CD4-positive, alpha-beta T cell treated with Interleukin-2 at 100 ng/mL for 4 hours (primary cell): Measurements from ENCODE around the gene GNG2.

Source experiments
- DNase-seq: peaks from one replicate; pipeline ENCODE4 v3.0.0-alpha.2; 2020; ENCODE audit warnings: low spot score

Gene GNG2

GRCh38 chr14:51860164-51860824 is at the start of gene GNG2:
Gene GNG2 (plus strand): TSS chr14:51860612. CDS start chr14:51950679, 90,067 bp downstream.
- peak; percentile 89 for DNase-seq

- no peak for DNase-seq
Measured at GRCh38 chr14:51811706-51812105, 48.7 kb upstream of the GNG2 start.

- no peak for DNase-seq
Measured at GRCh38 chr14:51816031-51816430, 44.4 kb upstream of the GNG2 start.

- no peak for DNase-seq
Measured at GRCh38 chr14:51817326-51817725, 43.1 kb upstream of the GNG2 start.

- DNase-seq = no peak
Measured at GRCh38 chr14:51818748-51819380, 41.5 kb upstream of the GNG2 start.

GRCh38 chr14:51821822-51822221 is 38.6 kb upstream of the GNG2 start:
- no peak for DNase-seq

- no peak for DNase-seq
Measured at GRCh38 chr14:51822499-51822898, 37.9 kb upstream of the GNG2 start.

GRCh38 chr14:51823706-51824105 is 36.7 kb upstream of the GNG2 start:
- DNase-seq = no peak

- no peak for DNase-seq
Measured at GRCh38 chr14:51824191-51824590, 36.2 kb upstream of the GNG2 start.

- no peak for DNase-seq
Measured at GRCh38 chr14:51825926-51826325, 34.5 kb upstream of the GNG2 start.

GRCh38 chr14:51828017-51828797 is 32.2 kb upstream of the GNG2 start:
- DNase-seq = peak; percentile 74

- no peak for DNase-seq
Measured at GRCh38 chr14:51834240-51834639, 26.2 kb upstream of the GNG2 start.

GRCh38 chr14:51836417-51836816 is 24.0 kb upstream of the GNG2 start:
- DNase-seq = no peak

- no peak for DNase-seq
Measured at GRCh38 chr14:51844081-51844881, 16.1 kb upstream of the GNG2 start.

GRCh38 chr14:51845811-51846210 is 14.6 kb upstream of the GNG2 start:
- no peak for DNase-seq

GRCh38 chr14:51846631-51847488 is 13.6 kb upstream of the GNG2 start:
- DNase-seq = peak; percentile 98

GRCh38 chr14:51847489-51847796 is 13.0 kb upstream of the GNG2 start:
- no peak for DNase-seq

- no peak for DNase-seq
Measured at GRCh38 chr14:51848120-51848519, 12.3 kb upstream of the GNG2 start.

- peak; percentile 72 for DNase-seq
Measured at GRCh38 chr14:51849097-51849496, 11.3 kb upstream of the GNG2 start.

- DNase-seq = no peak
Measured at GRCh38 chr14:51850651-51851050, 9.8 kb upstream of the GNG2 start.

GRCh38 chr14:51852541-51852940 is 7.9 kb upstream of the GNG2 start:
- no peak for DNase-seq

- no peak for DNase-seq
Measured at GRCh38 chr14:51855234-51855633, 5.2 kb upstream of the GNG2 start.
